ENCODE data around the gene RTN4.

DNA sequence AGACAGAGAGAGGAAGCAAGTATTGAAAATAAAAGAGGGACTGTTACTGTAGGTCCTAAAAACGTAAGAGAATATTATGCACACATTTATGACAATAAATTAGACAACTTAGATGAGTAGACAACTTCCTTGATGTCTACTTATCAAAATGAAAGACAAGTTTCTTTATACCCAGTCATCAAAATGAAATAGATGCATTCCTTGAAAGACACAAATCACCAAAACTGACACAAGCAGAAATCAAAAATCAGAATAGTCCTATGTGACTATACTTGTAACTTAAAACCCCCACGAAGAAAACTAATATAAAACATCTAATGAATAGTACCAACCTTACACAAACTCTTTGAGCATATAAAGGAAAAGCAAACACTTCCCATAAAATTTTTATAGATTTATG is 14.5 kb downstream of the RTN4 start:
- TF ChIP-seq, protein P1, sequence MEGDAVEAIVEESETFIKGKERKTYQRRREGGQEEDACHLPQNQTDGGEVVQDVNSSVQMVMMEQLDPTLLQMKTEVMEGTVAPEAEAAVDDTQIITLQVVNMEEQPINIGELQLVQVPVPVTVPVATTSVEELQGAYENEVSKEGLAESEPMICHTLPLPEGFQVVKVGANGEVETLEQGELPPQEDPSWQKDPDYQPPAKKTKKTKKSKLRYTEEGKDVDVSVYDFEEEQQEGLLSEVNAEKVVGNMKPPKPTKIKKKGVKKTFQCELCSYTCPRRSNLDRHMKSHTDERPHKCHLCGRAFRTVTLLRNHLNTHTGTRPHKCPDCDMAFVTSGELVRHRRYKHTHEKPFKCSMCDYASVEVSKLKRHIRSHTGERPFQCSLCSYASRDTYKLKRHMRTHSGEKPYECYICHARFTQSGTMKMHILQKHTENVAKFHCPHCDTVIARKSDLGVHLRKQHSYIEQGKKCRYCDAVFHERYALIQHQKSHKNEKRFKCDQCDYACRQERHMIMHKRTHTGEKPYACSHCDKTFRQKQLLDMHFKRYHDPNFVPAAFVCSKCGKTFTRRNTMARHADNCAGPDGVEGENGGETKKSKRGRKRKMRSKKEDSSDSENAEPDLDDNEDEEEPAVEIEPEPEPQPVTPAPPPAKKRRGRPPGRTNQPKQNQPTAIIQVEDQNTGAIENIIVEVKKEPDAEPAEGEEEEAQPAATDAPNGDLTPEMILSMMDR (IDR thresholded peaks at IDR 0.05; ENCODE audit: low read depth, low read length, poor library complexity, severe bottlenecking), result no peak
- TF ChIP-seq EZH2phosphoT487 (IDR thresholded peaks at IDR 0.05; ENCODE audit: borderline replicate concordance, low read length), result no peak

Measured in DOHH2 (cell line).